ENCODE measurements around the gene REPS2.

- TF ChIP-seq ELF4 (IDR thresholded peaks at IDR 0.05) (no peak), SUZ12 (IDR thresholded peaks at IDR 0.05) (no peak), FOXA1 (IDR thresholded peaks at IDR 0.05) (no peak), PKNOX1 (IDR thresholded peaks at IDR 0.05) (no peak), TARDBP (IDR thresholded peaks at IDR 0.05) (no peak), LEF1 (IDR thresholded peaks at IDR 0.05; ENCODE audit: borderline replicate concordance) (no peak), SP1 (IDR thresholded peaks at IDR 0.05) (no peak)
These were observed 7.3 kb downstream of the REPS2 start for GRCh38 chrX:16953606-16954211.
